GM19328 (cell line): ENCODE data around the gene TMEM181.
"Not testable (repeated sequence)": the region's sequence is repeated elsewhere in the genome, so short reads cannot be mapped to it uniquely, and the experiment has no call there.

Source experiments
- ATAC-seq: cut with Tn5 transposase; IDR thresholded peaks from one replicate; pipeline ENCODE4 v1.9.1; 2021; ENCODE audit warnings: mild to moderate bottlenecking, moderate library complexity; ENCODE audit not compliant: unreplicated experiment

Gene TMEM181

GRCh38 chr6:158593670-158594069, 33.8 kb downstream of the TMEM181 start:
- no peak for ATAC-seq

GRCh38 chr6:158595223-158595622, 35.3 kb downstream of the TMEM181 start:
- no peak for ATAC-seq

GRCh38 chr6:158596861-158597260, 37.0 kb downstream of the TMEM181 start:
- ATAC-seq: no peak

GRCh38 chr6:158597565-158597964, 37.7 kb downstream of the TMEM181 start:
- ATAC-seq: no peak

GRCh38 chr6:158599635-158600034, 39.7 kb downstream of the TMEM181 start:
- ATAC-seq: no peak

GRCh38 chr6:158603261-158604047, 43.6 kb downstream of the TMEM181 start:
- no peak for ATAC-seq

- ATAC-seq: no peak
These were observed 44.1 kb downstream of the TMEM181 start for GRCh38 chr6:158604048-158604406.

- ATAC-seq: no peak
These were observed 45.5 kb downstream of the TMEM181 start for GRCh38 chr6:158605266-158605878.

GRCh38 chr6:158606011-158606410, 46.1 kb downstream of the TMEM181 start:
- ATAC-seq: not testable (repeated sequence)

GRCh38 chr6:158606935-158607334, 47.0 kb downstream of the TMEM181 start:
- ATAC-seq: no peak

- no peak for ATAC-seq
These were observed 47.7 kb downstream of the TMEM181 start for GRCh38 chr6:158607411-158608170.

- ATAC-seq: no peak
These were observed 48.3 kb downstream of the TMEM181 start for GRCh38 chr6:158608221-158608620.

- no peak for ATAC-seq
These were observed 49.7 kb downstream of the TMEM181 start for GRCh38 chr6:158609455-158610155.

- ATAC-seq: no peak
These were observed 50.6 kb downstream of the TMEM181 start for GRCh38 chr6:158610319-158610968.

GRCh38 chr6:158611039-158611438, 51.1 kb downstream of the TMEM181 start:
- no peak for ATAC-seq

GRCh38 chr6:158611541-158612370, 51.9 kb downstream of the TMEM181 start:
- ATAC-seq: no peak

GRCh38 chr6:158614606-158615005, 54.7 kb downstream of the TMEM181 start:
- not testable (repeated sequence) for ATAC-seq

- ATAC-seq: not testable (repeated sequence)
These were observed 58.4 kb downstream of the TMEM181 start for GRCh38 chr6:158618289-158618688.

- ATAC-seq: no peak
These were observed 60.3 kb downstream of the TMEM181 start for GRCh38 chr6:158619922-158620801.
